GM18508 (cell line): ENCODE data around the gene APOL2.

Experiments
- ATAC-seq: cut with Tn5 transposase; IDR thresholded peaks from one replicate; pipeline ENCODE4 v1.9.1; 2021; ENCODE audit warnings: moderate number of reproducible peaks; ENCODE audit not compliant: insufficient read depth, unreplicated experiment

The APOL2 gene

DNA sequence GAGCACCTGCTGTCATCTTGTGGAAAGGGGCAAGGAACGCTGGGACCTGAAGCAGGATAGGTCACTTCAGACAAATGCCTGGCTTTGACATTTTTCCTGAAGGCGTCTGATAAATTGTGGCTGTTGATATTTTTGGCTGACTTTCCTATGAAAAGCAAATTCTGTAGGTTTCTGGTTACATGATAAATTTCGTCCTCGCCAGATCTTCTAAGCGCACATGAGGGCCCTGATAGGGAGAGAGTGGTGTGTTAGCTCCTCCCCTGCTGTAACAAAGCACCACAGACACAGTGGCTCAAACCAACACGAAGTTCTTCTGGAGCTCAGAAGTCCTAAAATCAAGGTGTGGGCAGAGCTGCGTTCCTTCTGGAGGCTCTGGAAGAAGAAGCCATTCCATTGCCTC, 57.3 kb downstream of the APOL2 start:
- no peak for ATAC-seq

DNA sequence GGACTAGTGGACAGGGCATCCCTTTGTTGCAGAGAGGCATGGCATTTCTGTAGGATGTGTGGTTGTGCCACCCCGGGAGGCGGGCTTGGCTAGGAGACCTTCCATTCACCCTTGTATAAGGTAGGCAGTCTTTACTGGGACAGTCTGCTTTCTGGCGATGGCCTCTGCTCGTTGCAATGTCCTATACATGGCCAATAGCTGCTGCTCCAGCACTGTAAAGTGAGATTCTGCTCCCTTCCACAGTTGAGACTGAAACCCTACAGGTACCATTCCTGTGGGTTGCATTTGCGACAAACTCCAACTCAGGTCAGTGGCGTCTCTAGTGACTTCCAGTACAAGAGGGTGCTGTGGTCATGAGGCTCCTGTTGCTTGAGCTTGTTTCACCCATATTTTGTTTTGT, 58.4 kb downstream of the APOL2 start:
- ATAC-seq: no peak

DNA sequence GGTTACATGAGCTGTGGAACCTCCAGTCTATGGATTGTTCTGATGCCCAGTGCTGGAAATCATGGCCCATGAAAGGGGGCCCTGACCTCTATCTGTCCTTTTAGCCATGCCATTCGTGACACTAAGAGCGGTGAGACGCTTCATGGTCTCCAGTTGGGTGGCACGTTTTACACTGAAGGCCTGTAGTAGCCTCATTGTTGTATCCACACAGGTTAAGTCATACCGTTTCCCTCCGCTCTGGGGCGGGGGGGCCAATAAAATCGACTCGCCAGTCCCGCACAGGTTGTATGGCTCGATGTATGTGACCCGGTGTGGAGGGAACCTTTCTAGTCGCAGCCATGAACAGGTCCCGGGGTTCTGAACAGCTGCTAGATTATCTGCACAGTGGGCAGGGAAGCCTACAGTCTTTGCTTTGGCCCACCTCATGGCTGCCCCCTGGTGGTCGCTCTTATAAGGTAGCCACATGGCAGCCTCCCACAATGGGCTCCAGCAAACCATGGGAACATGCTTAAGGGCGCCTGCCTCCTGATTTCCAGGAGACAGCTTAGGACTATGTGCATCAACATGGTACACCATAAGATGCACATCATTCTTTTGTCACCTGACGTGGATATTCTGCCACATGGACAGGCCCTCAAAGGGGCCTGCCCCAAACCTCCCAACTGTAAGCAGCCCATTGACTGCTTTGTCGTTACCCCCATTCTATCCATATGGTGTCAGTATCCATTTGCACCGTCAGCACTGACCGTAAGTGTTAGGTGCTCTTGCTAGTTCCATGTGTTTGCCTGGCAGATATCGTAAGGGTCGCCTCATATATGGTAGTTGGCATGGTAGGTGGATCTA, 59.1 kb downstream of the APOL2 start:
- no peak for ATAC-seq

DNA sequence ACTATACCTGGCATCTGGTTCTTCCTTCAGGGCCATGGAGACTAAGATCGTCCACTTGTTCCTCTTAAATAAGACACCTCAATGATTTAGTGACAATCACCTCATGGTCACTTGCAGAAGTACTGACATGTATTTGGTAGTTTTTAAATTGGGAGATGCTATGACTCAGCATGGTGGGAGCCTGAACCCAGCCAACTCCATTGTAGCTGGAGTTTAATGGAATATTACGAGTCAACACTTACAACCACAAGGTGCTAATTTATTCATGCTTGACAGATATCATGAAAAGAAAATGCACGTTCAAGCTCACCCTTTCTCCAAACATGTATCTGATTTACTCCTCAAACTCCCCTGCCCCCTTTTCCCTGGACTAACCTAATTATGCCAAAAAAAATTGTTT, 62.2 kb downstream of the APOL2 start:
- ATAC-seq: no peak
